NCI-H526 treated with DMSO at 0.1 percent for 48 hours (cell line): ENCODE measurements around the gene NUP153.
A peak's percentile ranks its signal among the peaks of the same experiment; 100 is the strongest.
"Not testable (repeated sequence)": the region's sequence is repeated elsewhere in the genome, so short reads cannot be mapped to it uniquely, and the experiment has no call there.

Experiments
- DNase-seq: peaks from one replicate; lab custom pipeline; 2025; lab: John Stamatoyannopoulos, UW

The NUP153 gene

GRCh38 chr6:17706580-17707370, at the start of gene NUP153:
Gene NUP153, minus strand, starts transcription at chr6:17706925. Its CDS starts 538 bp downstream, at chr6:17706387.
- DNase-seq, result peak; percentile 96

DNA sequence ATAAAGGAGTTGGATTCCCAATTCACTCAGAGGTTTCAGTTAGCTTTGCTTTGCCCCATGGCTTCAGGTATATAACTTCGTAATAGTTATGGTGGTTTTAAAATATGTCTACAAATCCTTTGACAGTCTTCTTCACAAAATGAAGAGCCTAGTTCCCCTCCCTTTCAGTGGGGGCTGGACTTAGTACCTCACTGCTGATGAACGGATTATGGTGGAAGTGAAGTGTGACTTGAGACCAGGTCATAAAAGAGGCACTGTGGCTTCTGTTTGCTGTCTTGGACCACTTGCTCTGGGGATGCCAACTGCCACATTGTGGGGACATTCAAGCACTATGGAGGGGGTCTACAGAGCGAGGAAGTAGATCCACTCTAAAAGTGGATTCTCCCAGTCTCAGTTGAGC, 47.5 kb upstream of the NUP153 start:
- no peak for DNase-seq

- DNase-seq, result not testable (repeated sequence)
Observed at GRCh38 chr6:17745324-17745723, 38.6 kb upstream of the NUP153 start.

DNA sequence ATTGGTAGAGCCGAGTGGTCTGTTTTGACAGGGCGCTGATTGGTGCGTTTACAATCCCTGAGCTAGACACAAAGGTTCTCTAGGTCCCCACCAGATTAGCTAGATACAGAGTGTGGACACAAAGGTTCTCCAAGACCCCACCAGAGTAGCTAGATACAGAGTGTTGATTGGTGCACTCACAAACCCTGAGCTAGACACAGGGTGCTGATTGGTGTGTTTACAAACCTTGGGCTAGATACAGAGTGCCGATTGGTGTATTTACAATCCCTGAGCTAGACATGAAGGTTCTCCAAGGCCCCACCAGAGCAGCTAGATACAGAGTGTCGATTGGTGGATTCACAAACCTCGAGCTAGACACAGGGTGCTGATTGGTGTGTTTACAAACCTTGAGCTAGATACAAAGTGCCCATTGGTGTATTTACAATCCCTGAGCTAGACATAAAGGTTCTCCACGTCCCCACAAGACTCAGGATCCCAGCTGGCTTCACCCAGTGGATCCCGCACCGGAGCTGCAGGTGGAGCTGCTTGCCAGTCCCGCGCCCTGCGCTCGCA, 38.1 kb upstream of the NUP153 start:
- DNase-seq, result not testable (repeated sequence)

GRCh38 chr6:17744019-17744756, 37.5 kb upstream of the NUP153 start:
- no peak for DNase-seq

GRCh38 chr6:17741507-17741906, 34.8 kb upstream of the NUP153 start:
- DNase-seq, result no peak

GRCh38 chr6:17740559-17741220, 34.0 kb upstream of the NUP153 start:
- no peak for DNase-seq

DNA sequence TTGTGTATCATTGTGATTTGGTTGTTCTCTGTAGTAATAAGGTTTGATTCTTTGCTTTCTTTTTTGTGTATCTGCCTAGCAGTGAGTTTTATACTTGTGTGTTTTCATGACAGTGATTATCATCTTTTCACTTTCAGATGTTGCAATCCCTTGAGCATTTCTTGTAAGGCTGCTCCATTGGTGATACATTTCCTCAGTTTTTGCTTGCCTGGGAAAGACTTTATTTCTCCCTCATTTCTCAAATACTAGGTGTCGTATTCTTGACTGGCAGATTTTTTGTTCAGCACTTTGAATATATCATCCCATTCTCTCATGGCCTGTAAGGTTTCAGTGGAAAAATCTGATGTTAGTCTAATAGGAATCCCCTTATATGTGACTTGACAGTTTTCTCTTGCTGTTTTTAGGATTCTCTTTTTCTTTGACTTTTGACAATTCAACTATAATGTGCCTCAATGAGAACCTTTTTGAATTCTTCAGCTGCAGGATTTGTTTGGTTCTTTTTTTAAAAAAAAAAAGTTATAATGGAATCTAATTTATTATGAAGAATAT, 31.1 kb upstream of the NUP153 start:
- DNase-seq, result no peak

GRCh38 chr6:17735311-17735710, 28.6 kb upstream of the NUP153 start:
- DNase-seq, result not testable (repeated sequence)

DNA sequence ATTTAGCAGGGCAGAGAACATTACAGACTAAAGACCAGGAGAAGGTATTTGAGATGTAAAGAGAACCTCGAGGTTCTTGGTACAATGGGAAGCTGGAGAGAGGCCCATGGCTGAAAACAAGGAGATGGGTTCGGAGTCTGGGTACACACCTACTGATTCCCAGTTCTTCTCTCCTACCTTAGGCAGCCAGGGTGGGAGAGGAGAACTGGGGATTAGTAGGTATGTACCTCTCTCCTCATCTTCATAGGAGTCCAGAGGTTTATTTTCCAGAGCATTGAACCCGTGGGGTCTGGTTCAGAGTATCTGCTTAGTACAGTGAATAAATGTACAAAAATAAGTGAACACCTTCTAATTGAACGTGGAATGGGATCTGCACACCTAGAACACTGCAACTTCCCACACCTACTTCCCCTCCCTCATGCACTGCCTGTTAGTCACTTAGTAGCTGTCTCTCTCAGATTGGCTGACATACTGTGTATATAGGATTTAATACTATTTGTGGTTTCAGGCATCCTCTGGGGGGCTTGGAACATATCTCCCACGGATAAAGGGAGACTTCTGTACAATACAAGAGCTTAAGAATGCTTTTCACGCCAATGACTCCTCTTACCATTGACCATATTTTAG, 23.5 kb upstream of the NUP153 start:
- DNase-seq, result no peak

DNA sequence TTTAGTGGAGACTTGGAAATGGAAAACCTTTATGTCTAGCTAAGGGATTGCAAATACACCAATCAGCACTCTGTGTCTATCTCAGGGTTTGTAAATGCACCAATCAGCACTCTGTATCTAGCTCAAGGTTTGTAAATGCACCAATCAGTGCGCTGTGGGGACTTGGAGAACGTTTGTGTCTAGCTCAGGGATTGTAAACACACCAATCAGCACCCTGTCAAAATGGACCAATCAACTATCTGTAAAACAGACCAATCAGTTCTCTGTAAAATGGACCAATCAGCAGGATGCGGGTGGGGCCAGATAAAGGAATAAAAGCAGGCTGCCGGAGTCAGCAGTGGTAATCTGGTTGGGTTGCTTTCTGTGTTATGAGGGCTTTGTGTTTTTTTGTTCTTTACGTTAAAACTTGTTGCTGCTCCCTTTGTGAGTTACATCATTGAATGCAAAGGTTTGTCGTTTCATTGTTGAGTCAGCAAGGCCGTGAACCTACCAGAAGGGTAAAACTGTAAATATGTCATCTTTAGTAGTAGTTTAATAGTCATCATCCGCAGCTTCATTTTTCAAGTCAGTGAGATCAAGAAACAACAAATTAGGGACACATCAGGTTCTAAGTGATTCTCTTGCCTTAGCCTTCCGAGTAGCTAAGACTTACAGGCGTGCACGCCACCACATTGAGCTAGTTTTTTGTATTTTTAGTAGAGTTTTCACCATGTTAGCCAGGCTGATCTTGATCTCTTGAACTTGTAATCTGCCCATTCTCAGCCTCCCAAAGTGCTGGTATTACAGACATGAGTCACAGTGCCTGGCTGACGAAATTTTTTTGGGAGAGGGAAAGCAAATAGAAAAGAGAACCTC, 22.7 kb upstream of the NUP153 start:
- DNase-seq, result no peak

- no peak for DNase-seq
Observed at GRCh38 chr6:17728551-17729222, 22.0 kb upstream of the NUP153 start.

DNA sequence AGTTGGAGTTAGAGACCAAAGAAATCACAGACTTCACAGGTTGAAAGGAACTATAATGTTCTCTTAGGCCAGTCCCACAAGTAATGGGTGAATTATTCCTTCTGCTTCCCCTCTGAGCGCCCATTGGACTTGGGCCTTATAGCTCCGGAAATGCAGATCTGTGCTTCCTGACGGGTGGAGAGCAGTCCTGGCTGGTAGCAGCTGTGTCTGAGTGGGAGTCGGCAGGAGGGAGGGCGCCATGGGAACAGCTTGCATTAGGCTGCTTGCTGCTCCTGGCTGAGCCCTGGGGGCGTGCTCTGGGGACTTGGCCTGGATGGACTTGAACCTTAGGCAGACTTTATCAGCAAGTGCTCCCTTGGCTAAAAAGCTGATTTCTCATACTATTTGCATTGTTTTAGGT, 18.4 kb upstream of the NUP153 start:
- DNase-seq, result no peak

DNA sequence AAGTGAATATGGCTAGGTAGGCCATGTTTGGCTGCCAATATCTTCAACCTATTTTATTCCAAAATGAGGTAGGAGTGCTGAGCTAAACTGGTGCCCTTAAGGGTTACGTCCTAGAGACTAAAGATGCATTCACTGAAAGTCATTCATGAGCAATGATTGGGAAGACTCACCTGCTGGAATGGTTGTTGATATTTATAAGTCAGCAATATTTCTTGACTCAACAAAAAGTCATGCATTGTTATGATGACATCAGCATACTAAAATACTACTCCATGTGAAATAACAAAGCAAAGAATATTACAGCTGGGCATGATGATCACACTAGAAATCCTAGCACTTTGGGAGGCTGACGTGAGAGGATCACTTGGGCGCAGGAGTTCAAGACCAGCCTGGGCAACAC, 17.6 kb upstream of the NUP153 start:
- no peak for DNase-seq

- DNase-seq, result no peak
Observed at GRCh38 chr6:17721671-17722070, 14.9 kb upstream of the NUP153 start.

GRCh38 chr6:17719323-17720041, 12.8 kb upstream of the NUP153 start:
- DNase-seq, result no peak

- DNase-seq, result no peak
Observed at GRCh38 chr6:17716221-17716620, 9.5 kb upstream of the NUP153 start.

- DNase-seq, result no peak
Observed at GRCh38 chr6:17714879-17715851, 8.4 kb upstream of the NUP153 start.
